Measurements from ENCODE around the gene DUSP12. TPM values are rescaled to one million over a fixed set of nuclear protein-coding genes. Genes with fewer than 3 reads are reported as not detected.

Gene DUSP12
- total and polyA plus RNA-seq, 4 donors, result 15.0 to 60.1 (median 23.2) TPM

DNA sequence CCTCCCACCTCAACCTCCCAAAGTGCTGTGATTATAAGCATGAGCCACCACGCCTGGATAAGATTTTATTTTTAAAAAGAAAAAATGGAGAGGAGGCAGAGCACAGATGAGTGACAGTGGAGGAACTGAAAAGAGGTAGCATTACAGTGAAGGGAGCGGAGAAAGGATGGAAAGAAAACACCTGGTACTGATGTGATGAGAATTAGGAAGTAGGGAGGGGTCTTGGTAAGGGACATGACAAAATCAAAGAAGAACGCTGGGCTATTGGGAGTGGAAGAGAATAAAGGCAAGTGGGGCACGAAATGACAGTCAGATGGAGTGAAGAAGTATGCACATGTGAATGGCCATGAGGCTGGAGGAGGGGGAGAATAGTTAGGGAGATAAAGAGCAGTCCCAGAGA lies 40.2 kb upstream of the DUSP12 start:
- WGBS, 2 donors, result 80 to 83% methylated on average over 4 of the region's 4 CpGs
- TF ChIP-seq, protein P1, sequence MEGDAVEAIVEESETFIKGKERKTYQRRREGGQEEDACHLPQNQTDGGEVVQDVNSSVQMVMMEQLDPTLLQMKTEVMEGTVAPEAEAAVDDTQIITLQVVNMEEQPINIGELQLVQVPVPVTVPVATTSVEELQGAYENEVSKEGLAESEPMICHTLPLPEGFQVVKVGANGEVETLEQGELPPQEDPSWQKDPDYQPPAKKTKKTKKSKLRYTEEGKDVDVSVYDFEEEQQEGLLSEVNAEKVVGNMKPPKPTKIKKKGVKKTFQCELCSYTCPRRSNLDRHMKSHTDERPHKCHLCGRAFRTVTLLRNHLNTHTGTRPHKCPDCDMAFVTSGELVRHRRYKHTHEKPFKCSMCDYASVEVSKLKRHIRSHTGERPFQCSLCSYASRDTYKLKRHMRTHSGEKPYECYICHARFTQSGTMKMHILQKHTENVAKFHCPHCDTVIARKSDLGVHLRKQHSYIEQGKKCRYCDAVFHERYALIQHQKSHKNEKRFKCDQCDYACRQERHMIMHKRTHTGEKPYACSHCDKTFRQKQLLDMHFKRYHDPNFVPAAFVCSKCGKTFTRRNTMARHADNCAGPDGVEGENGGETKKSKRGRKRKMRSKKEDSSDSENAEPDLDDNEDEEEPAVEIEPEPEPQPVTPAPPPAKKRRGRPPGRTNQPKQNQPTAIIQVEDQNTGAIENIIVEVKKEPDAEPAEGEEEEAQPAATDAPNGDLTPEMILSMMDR (IDR thresholded peaks at IDR 0.05; ENCODE audit: control extremely low read depth, extremely low read depth), result no peak
- Histone ChIP-seq H3K27me3 (ENCODE audit: control insufficient read depth in 3 of 3, insufficient read depth in 3 of 3, low read length in 2 of 3) (no peaks in the 10 kb centered on the region), H3K9ac (ENCODE audit: insufficient read depth in 1 of 2, low read length in 2 of 2) (no peak overlapping the region), H3K27ac (ENCODE audit: low read depth in 1 of 2, low read length in 1 of 2) (no peak overlapping the region), H3K36me3 (ENCODE audit: control insufficient read depth in 4 of 4, insufficient read depth in 4 of 4, low read length in 4 of 4) (no peaks in the 10 kb centered on the region), H3K9me3 (ENCODE audit: control insufficient read depth in 4 of 4, insufficient read depth in 3 of 4, low read length in 3 of 4) (no peaks in the 10 kb centered on the region), H3K4me3 (no peak overlapping the region), H3K4me1 (ENCODE audit: control insufficient read depth in 5 of 5, insufficient read depth in 5 of 5, low read length in 5 of 5) (no peaks in the 10 kb centered on the region)
- ATAC-seq (ENCODE audit: insufficient read depth, low FRiP score) (no peak), DNase-seq (no peak)

DNA sequence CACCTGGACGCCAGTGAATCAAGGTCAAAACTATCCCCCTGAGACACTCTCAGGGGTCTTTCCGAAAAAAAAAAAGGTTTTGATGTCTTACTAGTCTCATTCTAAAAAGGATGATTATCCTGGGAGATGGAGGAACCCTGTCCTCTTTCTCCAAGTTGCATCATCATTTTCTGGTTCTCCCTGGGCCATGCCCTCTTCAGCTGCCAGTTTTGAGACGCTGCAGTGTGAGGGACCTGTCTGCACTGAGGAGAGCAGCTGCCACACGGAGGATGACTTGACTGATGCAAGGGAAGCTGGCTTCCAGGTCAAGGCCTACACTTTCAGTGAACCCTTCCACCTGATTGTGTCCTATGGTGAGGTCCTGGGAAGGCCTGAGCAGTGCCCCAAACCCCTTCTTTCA lies 39.0 kb upstream of the DUSP12 start:
- no peaks in the 10 kb centered on the region for H3K9me3 ChIP-seq (ENCODE audit: control insufficient read depth in 4 of 4, insufficient read depth in 3 of 4, low read length in 3 of 4)
- H3K9ac ChIP-seq (ENCODE audit: insufficient read depth in 1 of 2, low read length in 2 of 2), result no peak overlapping the region
- WGBS, 2 donors, result 84 to 91% methylated on average over 4 of the region's 4 CpGs
- DNase-seq (no peak), ATAC-seq (ENCODE audit: insufficient read depth, low FRiP score) (no peak)
- TF ChIP-seq, protein P1 (IDR thresholded peaks at IDR 0.05; ENCODE audit: control extremely low read depth, extremely low read depth), result no peak
- H3K4me1 ChIP-seq (ENCODE audit: control insufficient read depth in 5 of 5, insufficient read depth in 5 of 5, low read length in 5 of 5), result no peaks in the 10 kb centered on the region
- no peak overlapping the region for H3K4me3 ChIP-seq
- no peak overlapping the region for H3K27ac ChIP-seq (ENCODE audit: low read depth in 1 of 2, low read length in 1 of 2)
- H3K27me3 ChIP-seq (ENCODE audit: control insufficient read depth in 3 of 3, insufficient read depth in 3 of 3, low read length in 2 of 3), result no peaks in the 10 kb centered on the region
- H3K36me3 ChIP-seq (ENCODE audit: control insufficient read depth in 4 of 4, insufficient read depth in 4 of 4, low read length in 4 of 4), result no peaks in the 10 kb centered on the region

DNA sequence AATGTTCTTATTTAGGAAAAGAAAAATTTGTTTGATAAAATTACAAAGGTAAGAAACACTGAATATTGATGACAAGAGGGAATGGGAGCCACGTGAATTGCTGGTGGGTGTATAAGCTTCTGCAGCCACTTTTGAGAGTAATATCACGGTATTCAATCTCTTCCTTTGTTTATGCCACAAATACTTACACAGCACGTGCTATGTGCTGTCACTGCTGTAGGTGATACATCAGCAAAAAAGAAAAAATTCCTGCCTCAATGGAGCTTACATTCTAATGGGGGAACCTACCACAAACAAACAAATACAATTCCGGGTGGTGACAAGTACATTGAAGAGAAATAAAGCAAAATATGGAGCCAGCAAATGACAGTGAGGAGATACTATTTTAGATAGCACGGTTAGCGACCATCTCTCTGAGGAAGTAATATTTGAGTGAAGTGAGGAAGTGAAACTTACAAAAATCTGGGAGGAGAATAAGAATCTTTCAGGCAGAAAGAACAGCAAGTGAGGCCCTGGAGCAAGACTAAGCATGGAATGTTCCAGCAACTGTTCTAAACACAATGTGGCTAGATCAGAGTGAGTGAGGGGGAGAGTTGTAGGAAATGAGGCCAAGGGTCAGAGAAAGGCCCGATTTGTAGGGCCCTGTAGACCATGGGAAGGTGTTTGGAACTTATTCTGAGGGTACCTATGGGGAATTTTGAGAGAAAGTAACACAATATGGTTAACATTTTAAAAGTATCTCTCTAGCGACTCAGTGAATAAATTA lies 30.8 kb upstream of the DUSP12 start:
- H3K27ac ChIP-seq (ENCODE audit: low read depth in 1 of 2, low read length in 1 of 2), result no peak overlapping the region
- TF ChIP-seq, protein P1 (IDR thresholded peaks at IDR 0.05; ENCODE audit: control extremely low read depth, extremely low read depth), result no peak
- 51 to 55% methylated on average over 8 of the region's 8 CpGs for WGBS, 2 donors
- DNase-seq (no peak), ATAC-seq (ENCODE audit: insufficient read depth, low FRiP score) (no peak)
- H3K9ac ChIP-seq (ENCODE audit: insufficient read depth in 1 of 2, low read length in 2 of 2), result no peak overlapping the region
- peaks cover 0 to 2% (median 0%) of the 10 kb centered on the region in 4 donors for H3K9me3 ChIP-seq (ENCODE audit: control insufficient read depth in 4 of 4, insufficient read depth in 3 of 4, low read length in 3 of 4)
- H3K4me1 ChIP-seq (ENCODE audit: control insufficient read depth in 5 of 5, insufficient read depth in 5 of 5, low read length in 5 of 5), result peaks cover 0 to 5% (median 0%) of the 10 kb centered on the region in 5 donors
- H3K27me3 ChIP-seq (ENCODE audit: control insufficient read depth in 3 of 3, insufficient read depth in 3 of 3, low read length in 2 of 3), result peaks cover 0 to 5% (median 2%) of the 10 kb centered on the region in 3 donors
- no peaks in the 10 kb centered on the region for H3K36me3 ChIP-seq (ENCODE audit: control insufficient read depth in 4 of 4, insufficient read depth in 4 of 4, low read length in 4 of 4)
- H3K4me3 ChIP-seq, result no peak overlapping the region

DNA sequence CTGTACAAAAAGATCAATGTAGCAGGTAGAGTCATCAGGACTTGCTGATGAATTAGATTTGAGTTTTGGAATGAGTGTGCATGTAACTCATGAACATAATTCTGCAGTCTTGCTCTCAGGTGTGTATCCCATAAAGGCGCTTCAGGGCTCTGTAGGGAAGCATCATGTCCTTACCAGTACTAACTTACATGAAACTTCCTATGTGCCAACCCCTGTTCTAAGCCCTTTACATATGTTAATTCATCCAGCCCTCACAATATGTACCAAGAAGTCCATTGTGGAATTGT lies 30.3 kb upstream of the DUSP12 start:
- 97 to 100% methylated on average over 1 of the region's 1 CpG for WGBS, 2 donors
- Histone ChIP-seq H3K4me1 (ENCODE audit: control insufficient read depth in 5 of 5, insufficient read depth in 5 of 5, low read length in 5 of 5) (peaks cover 0 to 5% (median 0%) of the 10 kb centered on the region in 5 donors), H3K9ac (ENCODE audit: insufficient read depth in 1 of 2, low read length in 2 of 2) (no peak overlapping the region), H3K27ac (ENCODE audit: low read depth in 1 of 2, low read length in 1 of 2) (no peak overlapping the region), H3K27me3 (ENCODE audit: control insufficient read depth in 3 of 3, insufficient read depth in 3 of 3, low read length in 2 of 3) (peaks cover 0 to 5% (median 2%) of the 10 kb centered on the region in 3 donors), H3K36me3 (ENCODE audit: control insufficient read depth in 4 of 4, insufficient read depth in 4 of 4, low read length in 4 of 4) (no peaks in the 10 kb centered on the region), H3K4me3 (no peak overlapping the region), H3K9me3 (ENCODE audit: control insufficient read depth in 4 of 4, insufficient read depth in 3 of 4, low read length in 3 of 4) (peaks cover 0 to 2% (median 0%) of the 10 kb centered on the region in 4 donors)
- TF ChIP-seq, protein P1 (IDR thresholded peaks at IDR 0.05; ENCODE audit: control extremely low read depth, extremely low read depth), result no peak
- DNase-seq (no peak), ATAC-seq (ENCODE audit: insufficient read depth, low FRiP score) (no peak)

Measured in lung (tissue), 12 donors.